ENCODE results near the gene MAP2K4. TPM values are rescaled to one million over a fixed set of nuclear protein-coding genes. Genes with fewer than 3 reads are reported as not detected.
"Not testable (repeated sequence)": the region's sequence is repeated elsewhere in the genome, so short reads cannot be mapped to it uniquely, and the experiment has no call there.

MAP2K4 gene
- total RNA-seq, 1 donor from 2014 or later = 37.5 TPM

DNA sequence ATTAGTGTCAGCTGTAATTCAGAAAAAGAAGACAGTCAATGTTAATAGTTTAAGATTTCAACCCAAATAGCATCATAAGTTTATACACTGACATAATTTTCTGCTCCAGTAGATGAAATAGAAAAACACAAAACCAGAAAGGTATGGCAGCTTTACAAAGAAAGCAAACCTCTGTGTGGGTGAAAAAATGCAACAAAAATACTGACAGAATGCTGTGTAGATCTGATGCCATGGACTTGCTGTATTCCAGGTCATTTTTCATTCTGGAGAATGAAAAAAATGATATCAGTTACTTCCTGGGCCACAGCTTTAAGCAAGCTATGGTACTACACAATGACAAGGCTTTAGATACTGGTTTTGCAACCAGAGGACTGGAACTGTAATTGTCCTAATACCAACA lies 116.0 kb downstream of the MAP2K4 start:
- H3K9me3 Mint-ChIP-seq (ENCODE audit: unreplicated experiment) = peaks cover 1% of the 10 kb centered on the region
- DNase-seq (ENCODE audit: low read depth) (peak; percentile 71), FAIRE-seq (no peak)
- H3K27ac Mint-ChIP-seq (ENCODE audit: unreplicated experiment) = no peak overlapping the region
- H3K27me3 Mint-ChIP-seq (ENCODE audit: low read depth, unreplicated experiment) = no peaks in the 10 kb centered on the region
- Histone ChIP-seq H3K4me2 (ENCODE audit: low read length) (no peak overlapping the region), H3K27me3 (ENCODE audit: insufficient read depth, low read length) (no peaks in the 10 kb centered on the region), H3K79me2 (ENCODE audit: insufficient read depth, low read length) (no peaks in the 10 kb centered on the region), H3K36me3 (ENCODE audit: insufficient read depth, low read length) (peaks cover 16% of the 10 kb centered on the region), H3K27ac (ENCODE audit: low read depth, low read length) (no peak overlapping the region), H4K20me1 (ENCODE audit: insufficient read depth, low read length) (no peaks in the 10 kb centered on the region), H3K4me1 (ENCODE audit: insufficient read depth, low read length) (peaks cover 4% of the 10 kb centered on the region), H2AFZ (ENCODE audit: low read depth, low read length) (no peak overlapping the region), H3K4me3 (ENCODE audit: insufficient read depth, low read depth, low read length) (no peak overlapping the region), H3K9me3 (ENCODE audit: insufficient read depth, low read depth, low read length) (no peaks in the 10 kb centered on the region), H3K9ac (ENCODE audit: low read length) (no peak overlapping the region)
- H3K4me3 Mint-ChIP-seq (ENCODE audit: unreplicated experiment) = no peak overlapping the region
- H3K36me3 Mint-ChIP-seq (ENCODE audit: low read depth, unreplicated experiment) = peaks cover 24% of the 10 kb centered on the region
- H3K4me1 Mint-ChIP-seq (ENCODE audit: low read depth, unreplicated experiment) = peaks cover 3% of the 10 kb centered on the region
- TF ChIP-seq EZH2 (IDR thresholded peaks at IDR 0.05; ENCODE audit: insufficient read depth, low read length) = no peak
- TF ChIP-seq, protein P1, sequence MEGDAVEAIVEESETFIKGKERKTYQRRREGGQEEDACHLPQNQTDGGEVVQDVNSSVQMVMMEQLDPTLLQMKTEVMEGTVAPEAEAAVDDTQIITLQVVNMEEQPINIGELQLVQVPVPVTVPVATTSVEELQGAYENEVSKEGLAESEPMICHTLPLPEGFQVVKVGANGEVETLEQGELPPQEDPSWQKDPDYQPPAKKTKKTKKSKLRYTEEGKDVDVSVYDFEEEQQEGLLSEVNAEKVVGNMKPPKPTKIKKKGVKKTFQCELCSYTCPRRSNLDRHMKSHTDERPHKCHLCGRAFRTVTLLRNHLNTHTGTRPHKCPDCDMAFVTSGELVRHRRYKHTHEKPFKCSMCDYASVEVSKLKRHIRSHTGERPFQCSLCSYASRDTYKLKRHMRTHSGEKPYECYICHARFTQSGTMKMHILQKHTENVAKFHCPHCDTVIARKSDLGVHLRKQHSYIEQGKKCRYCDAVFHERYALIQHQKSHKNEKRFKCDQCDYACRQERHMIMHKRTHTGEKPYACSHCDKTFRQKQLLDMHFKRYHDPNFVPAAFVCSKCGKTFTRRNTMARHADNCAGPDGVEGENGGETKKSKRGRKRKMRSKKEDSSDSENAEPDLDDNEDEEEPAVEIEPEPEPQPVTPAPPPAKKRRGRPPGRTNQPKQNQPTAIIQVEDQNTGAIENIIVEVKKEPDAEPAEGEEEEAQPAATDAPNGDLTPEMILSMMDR (IDR thresholded peaks at IDR 0.05; ENCODE audit: insufficient read depth, low read depth, low read length) = no peak

DNA sequence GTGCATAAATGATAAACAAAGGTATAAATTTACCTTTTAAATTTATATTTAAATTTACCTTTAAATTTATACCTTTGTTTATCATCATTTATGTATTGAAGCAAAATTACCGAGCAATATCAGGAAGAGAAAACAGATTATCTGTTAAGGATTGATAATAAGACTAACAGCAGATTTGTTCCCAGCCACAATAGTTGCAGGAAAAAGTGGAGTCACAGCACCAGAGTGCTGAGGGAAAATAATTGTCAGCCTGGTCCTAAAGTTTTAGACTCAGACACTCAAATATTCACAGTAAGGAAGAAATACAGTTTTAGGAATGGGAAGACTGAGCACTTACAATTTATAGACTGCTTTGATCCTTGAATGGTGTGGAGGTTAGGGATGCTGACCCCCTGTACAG lies 117.2 kb downstream of the MAP2K4 start:
- H3K36me3 ChIP-seq (ENCODE audit: insufficient read depth, low read length) = peaks cover 23% of the 10 kb centered on the region
- Mint-ChIP-seq H3K27me3 (ENCODE audit: low read depth, unreplicated experiment) (no peaks in the 10 kb centered on the region), H3K27ac (ENCODE audit: unreplicated experiment) (no peak overlapping the region), H3K9me3 (ENCODE audit: unreplicated experiment) (peaks cover 1% of the 10 kb centered on the region), H3K36me3 (ENCODE audit: low read depth, unreplicated experiment) (peaks cover 25% of the 10 kb centered on the region), H3K4me3 (ENCODE audit: unreplicated experiment) (no peak overlapping the region), H3K4me1 (ENCODE audit: low read depth, unreplicated experiment) (peaks cover 3% of the 10 kb centered on the region)
- H3K9ac ChIP-seq (ENCODE audit: low read length) = no peak overlapping the region
- TF ChIP-seq, protein P1 (IDR thresholded peaks at IDR 0.05; ENCODE audit: insufficient read depth, low read depth, low read length) = no peak
- TF ChIP-seq EZH2 (IDR thresholded peaks at IDR 0.05; ENCODE audit: insufficient read depth, low read length) = no peak
- H3K27ac ChIP-seq (ENCODE audit: low read depth, low read length) = no peak overlapping the region
- H3K4me2 ChIP-seq (ENCODE audit: low read length) = no peak overlapping the region
- no peaks in the 10 kb centered on the region for H3K27me3 ChIP-seq (ENCODE audit: insufficient read depth, low read length)
- DNase-seq (ENCODE audit: low read depth) = no peak
- peaks cover 4% of the 10 kb centered on the region for H3K4me1 ChIP-seq (ENCODE audit: insufficient read depth, low read length)
- no peak for FAIRE-seq
- H3K4me3 ChIP-seq (ENCODE audit: insufficient read depth, low read depth, low read length) = no peak overlapping the region
- no peaks in the 10 kb centered on the region for H3K9me3 ChIP-seq (ENCODE audit: insufficient read depth, low read depth, low read length)
- no peak overlapping the region for H2AFZ ChIP-seq (ENCODE audit: low read depth, low read length)
- no peaks in the 10 kb centered on the region for H4K20me1 ChIP-seq (ENCODE audit: insufficient read depth, low read length)
- H3K79me2 ChIP-seq (ENCODE audit: insufficient read depth, low read length) = no peaks in the 10 kb centered on the region

DNA sequence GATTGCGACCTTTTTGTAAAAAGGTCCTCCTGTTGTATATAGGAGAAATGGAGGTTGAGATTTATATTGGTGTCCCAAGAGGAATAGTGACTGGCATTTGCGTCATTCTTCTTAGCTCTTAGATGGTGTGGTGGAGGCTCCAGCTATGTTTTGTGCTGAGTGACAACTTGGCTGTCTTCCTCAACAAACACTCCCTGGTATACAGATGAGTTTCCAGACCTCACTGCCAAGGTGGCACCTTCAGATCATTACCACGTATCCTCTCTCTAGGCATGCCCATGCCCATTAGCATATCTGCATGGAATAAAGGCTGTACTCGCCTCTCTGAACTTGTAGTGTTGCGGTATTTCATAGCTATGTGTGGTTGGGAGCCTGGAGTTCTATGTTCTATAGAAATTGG lies 120.0 kb downstream of the MAP2K4 start:
- Histone ChIP-seq H3K4me1 (ENCODE audit: insufficient read depth, low read length) (peaks cover 4% of the 10 kb centered on the region), H3K79me2 (ENCODE audit: insufficient read depth, low read length) (no peaks in the 10 kb centered on the region), H3K4me2 (ENCODE audit: low read length) (no peak overlapping the region), H4K20me1 (ENCODE audit: insufficient read depth, low read length) (no peaks in the 10 kb centered on the region), H3K9me3 (ENCODE audit: insufficient read depth, low read depth, low read length) (no peaks in the 10 kb centered on the region), H3K27me3 (ENCODE audit: insufficient read depth, low read length) (no peaks in the 10 kb centered on the region), H2AFZ (ENCODE audit: low read depth, low read length) (no peak overlapping the region), H3K27ac (ENCODE audit: low read depth, low read length) (no peak overlapping the region), H3K4me3 (ENCODE audit: insufficient read depth, low read depth, low read length) (no peak overlapping the region), H3K9ac (ENCODE audit: low read length) (no peak overlapping the region), H3K36me3 (ENCODE audit: insufficient read depth, low read length) (peaks cover 28% of the 10 kb centered on the region)
- Mint-ChIP-seq H3K9me3 (ENCODE audit: unreplicated experiment) (peaks cover 1% of the 10 kb centered on the region), H3K27ac (ENCODE audit: unreplicated experiment) (no peak overlapping the region), H3K27me3 (ENCODE audit: low read depth, unreplicated experiment) (no peaks in the 10 kb centered on the region), H3K4me1 (ENCODE audit: low read depth, unreplicated experiment) (no peaks in the 10 kb centered on the region), H3K36me3 (ENCODE audit: low read depth, unreplicated experiment) (peaks cover 32% of the 10 kb centered on the region), H3K4me3 (ENCODE audit: unreplicated experiment) (no peak overlapping the region)
- no peak for FAIRE-seq
- no peak for TF ChIP-seq EZH2 (IDR thresholded peaks at IDR 0.05; ENCODE audit: insufficient read depth, low read length)
- TF ChIP-seq, protein P1 (IDR thresholded peaks at IDR 0.05; ENCODE audit: insufficient read depth, low read depth, low read length) = no peak
- DNase-seq (ENCODE audit: low read depth) = no peak

DNA sequence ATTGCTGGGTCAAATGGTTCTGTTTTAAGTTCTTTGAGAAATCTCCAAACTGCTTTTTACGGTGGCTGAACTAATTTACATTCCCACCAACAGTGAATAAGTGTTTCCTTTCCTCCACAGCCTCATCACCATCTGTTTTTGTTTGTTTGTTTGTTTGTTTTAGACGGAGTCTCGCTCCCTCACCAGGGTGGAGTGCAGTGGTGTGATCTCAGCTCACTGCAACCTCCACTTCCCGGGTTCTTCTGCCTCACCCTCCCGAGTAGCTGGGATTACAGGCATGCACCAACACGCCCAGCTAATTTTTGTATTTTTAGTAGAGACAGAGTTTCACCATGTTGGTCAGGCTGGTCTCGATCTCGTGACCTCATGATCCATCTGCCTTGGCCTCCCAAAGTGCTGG lies 141.5 kb downstream of the MAP2K4 start:
- not testable (repeated sequence) for H3K4me1 ChIP-seq (ENCODE audit: insufficient read depth, low read length); H3K79me2 ChIP-seq (ENCODE audit: insufficient read depth, low read length); FAIRE-seq; H3K27me3 ChIP-seq (ENCODE audit: insufficient read depth, low read length); H4K20me1 ChIP-seq (ENCODE audit: insufficient read depth, low read length); H3K36me3 Mint-ChIP-seq (ENCODE audit: low read depth, unreplicated experiment); H3K9me3 ChIP-seq (ENCODE audit: insufficient read depth, low read depth, low read length); DNase-seq (ENCODE audit: low read depth); H3K27ac ChIP-seq (ENCODE audit: low read depth, low read length); H3K27me3 Mint-ChIP-seq (ENCODE audit: low read depth, unreplicated experiment); H3K4me3 Mint-ChIP-seq (ENCODE audit: unreplicated experiment); H3K4me3 ChIP-seq (ENCODE audit: insufficient read depth, low read depth, low read length); H3K9ac ChIP-seq (ENCODE audit: low read length); H3K27ac Mint-ChIP-seq (ENCODE audit: unreplicated experiment); H3K36me3 ChIP-seq (ENCODE audit: insufficient read depth, low read length); H2AFZ ChIP-seq (ENCODE audit: low read depth, low read length); H3K4me2 ChIP-seq (ENCODE audit: low read length); H3K4me1 Mint-ChIP-seq (ENCODE audit: low read depth, unreplicated experiment)
- peaks cover 11% of the 10 kb centered on the region for H3K9me3 Mint-ChIP-seq (ENCODE audit: unreplicated experiment)

All from astrocyte (in vitro differentiated cells and primary cell).